C4-2B (cell line): Measurements from ENCODE around the gene PLD2.

Source experiments
- H3K27ac ChIP-seq: fragments of 450-650 bp; 2 replicates; pipeline ENCODE4 v1.5.1; 2017
- CTCF ChIP-seq: fragments of 450-650 bp; conservative IDR thresholded peaks from 2 replicates; pipeline ENCODE4 v1.5.1; 2017; ENCODE audit warnings: mild to moderate bottlenecking
- ZFX ChIP-seq: fragments of 450-650 bp; IDR thresholded peaks from 2 replicates; pipeline ENCODE4 v1.6.1; 2017

PLD2 gene

GRCh38 chr17:4808378-4808767 is 1.4 kb downstream of the PLD2 start:
- peak overlapping the region; percentile 77 for H3K27ac ChIP-seq
- TF ChIP-seq CTCF (no peak), ZFX (no peak)

- no peak overlapping the region for H3K27ac ChIP-seq
- TF ChIP-seq ZFX = no peak
- no peak for TF ChIP-seq CTCF
Measured at GRCh38 chr17:4810696-4811290, 3.8 kb downstream of the PLD2 start.

GRCh38 chr17:4811471-4811870 is 4.5 kb downstream of the PLD2 start:
- no peak for TF ChIP-seq CTCF
- no peak for TF ChIP-seq ZFX
- no peak overlapping the region for H3K27ac ChIP-seq

GRCh38 chr17:4812690-4813089 is 5.7 kb downstream of the PLD2 start:
- H3K27ac ChIP-seq = no peak overlapping the region
- no peak for TF ChIP-seq CTCF
- TF ChIP-seq ZFX = no peak

GRCh38 chr17:4815043-4815675 is 8.2 kb downstream of the PLD2 start:
- no peak overlapping the region for H3K27ac ChIP-seq
- no peak for TF ChIP-seq CTCF
- TF ChIP-seq ZFX = no peak

- no peak overlapping the region for H3K27ac ChIP-seq
- TF ChIP-seq CTCF (no peak), ZFX (no peak)
Measured at GRCh38 chr17:4816826-4817225, 9.9 kb downstream of the PLD2 start.

- H3K27ac ChIP-seq = no peak overlapping the region
- TF ChIP-seq ZFX = no peak
- no peak for TF ChIP-seq CTCF
Measured at GRCh38 chr17:4818276-4818675, 11.3 kb downstream of the PLD2 start.
